SK-N-SH treated with all-trans-retinoic acid at 6 μM for 48 hours (cell line): ENCODE data around the gene ZBTB7A.

Source experiments
- ATAC-seq: fragments of 200-7000 bp; cut with Tn5 transposase; 3 replicates; pipeline ENCODE4 v1.9.1; 2020; ENCODE audit warnings: mild to moderate bottlenecking, moderate library complexity
- ARNTL ChIP-seq: fragments of 450-650 bp; formaldehyde crosslinking; IDR thresholded peaks from 2 replicates; pipeline ENCODE4 v1.5.0; 2020; ENCODE audit warnings: low read depth, mild to moderate bottlenecking, moderate library complexity, borderline replicate concordance
- BACH2 ChIP-seq: fragments of 250-450 bp; sonication (Bioruptor Pico); IDR thresholded peaks from 2 replicates; pipeline ENCODE4 v1.9.0; 2021; ENCODE audit warnings: mild to moderate bottlenecking, borderline replicate concordance
- CSDC2 ChIP-seq: fragments of 250-450 bp; sonication (Bioruptor Pico); IDR thresholded peaks from 2 replicates; pipeline ENCODE4 v1.5.0; 2020; ENCODE audit warnings: mild to moderate bottlenecking, moderate library complexity
- ESRRG ChIP-seq: fragments of 250-450 bp; sonication (Bioruptor Pico); IDR thresholded peaks from 2 replicates; pipeline ENCODE4 v1.6.1; 2021; ENCODE audit warnings: mild to moderate bottlenecking
- GLIS3 ChIP-seq: fragments of 250-450 bp; sonication (Bioruptor Pico); IDR thresholded peaks from 2 replicates; pipeline ENCODE4 v1.5.0; 2020; ENCODE audit warnings: mild to moderate bottlenecking, moderate library complexity
- ISL1 ChIP-seq: fragments of 250-450 bp; sonication (Bioruptor Pico); IDR thresholded peaks from 2 replicates; pipeline ENCODE4 v2.1.2; 2022; ENCODE audit warnings: mild to moderate bottlenecking, moderate library complexity
- OSR1 ChIP-seq: fragments of 250-450 bp; sonication (Bioruptor Pico); IDR thresholded peaks from 2 replicates; pipeline ENCODE4 v1.8.0; 2022; ENCODE audit warnings: moderate library complexity, mild to moderate bottlenecking, inconsistent platforms
- PPARA ChIP-seq: fragments of 250-450 bp; sonication (Bioruptor Pico); IDR thresholded peaks from 2 replicates; pipeline ENCODE4 v1.5.0; 2020; ENCODE audit warnings: mild to moderate bottlenecking, borderline replicate concordance
- RARB ChIP-seq: fragments of 250-450 bp; sonication (Bioruptor Pico); IDR thresholded peaks from 2 replicates; pipeline ENCODE4 v1.8.0; 2021; ENCODE audit warnings: mild to moderate bottlenecking, moderate library complexity
- SNAI2 ChIP-seq: fragments of 250-450 bp; sonication (Bioruptor Pico); IDR thresholded peaks from 2 replicates; pipeline ENCODE4 v1.5.0; 2020; ENCODE audit warnings: mild to moderate bottlenecking, moderate library complexity
- TOX ChIP-seq: fragments of 250-450 bp; sonication (Bioruptor Pico); IDR thresholded peaks from 2 replicates; pipeline ENCODE4 v1.8.0; 2021; ENCODE audit warnings: mild to moderate bottlenecking, moderate library complexity, borderline replicate concordance
- ZC3H10 ChIP-seq: fragments of 250-450 bp; sonication (Bioruptor Pico); IDR thresholded peaks from 2 replicates; pipeline ENCODE4 v1.5.1; 2021; ENCODE audit warnings: mild to moderate bottlenecking, moderate library complexity
- ZFP3 ChIP-seq: fragments of 250-450 bp; sonication (Bioruptor Pico); IDR thresholded peaks from 2 replicates; pipeline ENCODE4 v1.5.0; 2020; ENCODE audit warnings: mild to moderate bottlenecking, moderate library complexity
- ZFP30 ChIP-seq: fragments of 450-650 bp; formaldehyde crosslinking; IDR thresholded peaks from 2 replicates; pipeline ENCODE4 v1.5.0; 2022; ENCODE audit warnings: mild to moderate bottlenecking, moderate library complexity
- ZNF565 ChIP-seq: fragments of 450-650 bp; formaldehyde crosslinking; conservative IDR thresholded peaks from 2 replicates; pipeline ENCODE4 v1.5.0; 2020; ENCODE audit warnings: low read depth, mild to moderate bottlenecking, moderate library complexity
- ZNF70 ChIP-seq: fragments of 450-650 bp; formaldehyde crosslinking; IDR thresholded peaks from 2 replicates; pipeline ENCODE4 v1.5.0; 2020; ENCODE audit warnings: mild to moderate bottlenecking, moderate library complexity
- ZNF8 ChIP-seq: fragments of 450-650 bp; formaldehyde crosslinking; IDR thresholded peaks from 2 replicates; pipeline ENCODE4 v1.5.0; 2020; ENCODE audit warnings: mild to moderate bottlenecking, moderate library complexity
- TF ChIP-seq, protein P1 (sequence below): fragments of 250-450 bp; sonication (Bioruptor Pico); IDR thresholded peaks from 2 replicates; pipeline ENCODE4 v1.8.0; 2020; ENCODE audit warnings: mild to moderate bottlenecking, moderate library complexity, borderline replicate concordance
- TF ChIP-seq, protein P2 (sequence below): fragments of 250-450 bp; sonication (Bioruptor Pico); IDR thresholded peaks from 2 replicates; pipeline ENCODE4 v1.5.1; 2020; ENCODE audit warnings: low read depth, mild to moderate bottlenecking, moderate library complexity
- TF ChIP-seq, protein P3 (sequence below): fragments of 250-450 bp; sonication (Bioruptor Pico); IDR thresholded peaks from 2 replicates; pipeline ENCODE4 v1.5.0; 2020; ENCODE audit warnings: mild to moderate bottlenecking, moderate library complexity
- TF ChIP-seq, protein P4 (sequence below): fragments of 250-450 bp; sonication (Bioruptor Pico); IDR thresholded peaks from 2 replicates; pipeline ENCODE4 v1.5.1; 2021; ENCODE audit warnings: mild to moderate bottlenecking, moderate library complexity
- TF ChIP-seq, protein P5 (sequence below): fragments of 250-450 bp; sonication (Bioruptor Pico); IDR thresholded peaks from 2 replicates; pipeline ENCODE4 v1.8.0; 2021; ENCODE audit warnings: low read depth, mild to moderate bottlenecking, moderate library complexity, borderline replicate concordance

Gene ZBTB7A

DNA sequence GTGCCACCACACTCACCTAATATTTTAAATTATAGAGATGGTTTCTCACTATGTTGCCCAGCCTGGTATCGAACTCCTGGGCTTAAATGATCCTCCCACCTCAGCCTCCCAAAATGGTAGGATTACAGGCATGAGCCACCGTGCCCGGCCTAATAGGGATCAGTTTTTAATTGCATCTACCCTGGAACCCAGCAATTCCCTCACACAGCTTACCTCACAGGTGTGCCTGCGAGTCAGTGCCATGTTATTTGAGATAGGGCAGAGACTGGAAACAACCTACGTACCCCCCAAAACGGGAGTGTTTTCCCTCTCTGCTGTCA lies 42.9 kb upstream of the ZBTB7A start:
- no peak for ATAC-seq
- TF ChIP-seq ZNF8 (CRISPR knock-in tag) (no peak), CSDC2 (CRISPR knock-in tag) (no peak), ZNF565 (CRISPR knock-in tag) (no peak)

DNA sequence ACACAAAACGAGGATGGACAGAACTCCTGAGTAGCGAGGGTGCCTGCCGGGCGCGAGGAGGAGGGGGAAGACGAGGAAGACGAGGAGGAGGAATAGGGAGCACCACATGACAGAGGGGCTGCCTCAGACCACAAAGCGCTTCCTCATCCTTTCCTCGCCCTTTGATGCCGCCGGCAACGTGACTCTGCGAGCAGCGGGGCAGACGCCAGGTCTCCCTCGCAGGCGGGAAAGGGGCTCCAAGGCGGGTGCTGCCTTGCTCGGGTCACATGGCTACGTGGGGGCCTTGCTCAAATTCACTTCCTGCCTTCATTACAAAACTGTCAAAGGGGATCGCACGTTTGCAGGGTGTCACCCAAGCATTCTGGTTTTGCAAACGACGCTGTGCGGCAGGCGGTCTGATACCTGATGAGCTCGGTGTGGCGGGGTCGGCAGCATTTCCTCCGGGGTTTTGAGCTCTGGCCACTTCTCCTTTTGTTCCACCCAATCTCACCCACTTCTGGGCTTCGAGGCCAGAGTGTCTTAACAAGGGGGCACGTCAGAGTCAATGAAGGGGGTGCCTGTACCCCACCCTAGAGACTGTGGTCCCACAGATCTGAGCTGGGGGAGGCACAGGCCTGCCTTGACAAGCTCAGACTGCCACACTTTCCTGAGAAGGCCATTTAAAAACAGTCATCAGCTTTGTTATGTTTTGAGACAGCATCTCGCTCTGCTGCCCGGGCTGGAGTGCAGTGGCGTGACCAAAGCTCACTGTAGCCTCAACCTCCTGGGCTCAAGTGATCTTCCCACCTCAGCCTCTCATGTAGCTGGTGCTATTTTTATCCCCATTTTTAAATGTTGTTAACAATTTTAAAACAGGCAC lies 42.3 kb upstream of the ZBTB7A start:
- ATAC-seq, result no peak
- TF ChIP-seq RARB (CRISPR knock-in tag) (no peak), GLIS3 (CRISPR knock-in tag) (no peak), CSDC2 (CRISPR knock-in tag) (no peak), ESRRG (CRISPR knock-in tag) (no peak), TOX (CRISPR knock-in tag) (no peak), ARNTL (CRISPR knock-in tag) (no peak), BACH2 (CRISPR knock-in tag) (no peak), ZNF8 (CRISPR knock-in tag) (no peak), ZC3H10 (CRISPR knock-in tag) (no peak), PPARA (CRISPR knock-in tag) (no peak), ISL1 (no peak), SNAI2 (CRISPR knock-in tag) (no peak), ZFP3 (CRISPR knock-in tag) (no peak), OSR1 (no peak), ZFP30 (CRISPR knock-in tag) (no peak), ZNF565 (CRISPR knock-in tag) (no peak)
- TF ChIP-seq, protein P1, sequence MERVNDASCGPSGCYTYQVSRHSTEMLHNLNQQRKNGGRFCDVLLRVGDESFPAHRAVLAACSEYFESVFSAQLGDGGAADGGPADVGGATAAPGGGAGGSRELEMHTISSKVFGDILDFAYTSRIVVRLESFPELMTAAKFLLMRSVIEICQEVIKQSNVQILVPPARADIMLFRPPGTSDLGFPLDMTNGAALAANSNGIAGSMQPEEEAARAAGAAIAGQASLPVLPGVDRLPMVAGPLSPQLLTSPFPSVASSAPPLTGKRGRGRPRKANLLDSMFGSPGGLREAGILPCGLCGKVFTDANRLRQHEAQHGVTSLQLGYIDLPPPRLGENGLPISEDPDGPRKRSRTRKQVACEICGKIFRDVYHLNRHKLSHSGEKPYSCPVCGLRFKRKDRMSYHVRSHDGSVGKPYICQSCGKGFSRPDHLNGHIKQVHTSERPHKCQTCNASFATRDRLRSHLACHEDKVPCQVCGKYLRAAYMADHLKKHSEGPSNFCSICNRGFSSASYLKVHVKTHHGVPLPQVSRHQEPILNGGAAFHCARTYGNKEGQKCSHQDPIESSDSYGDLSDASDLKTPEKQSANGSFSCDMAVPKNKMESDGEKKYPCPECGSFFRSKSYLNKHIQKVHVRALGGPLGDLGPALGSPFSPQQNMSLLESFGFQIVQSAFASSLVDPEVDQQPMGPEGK (CRISPR knock-in tag), result no peak
- TF ChIP-seq, protein P2, sequence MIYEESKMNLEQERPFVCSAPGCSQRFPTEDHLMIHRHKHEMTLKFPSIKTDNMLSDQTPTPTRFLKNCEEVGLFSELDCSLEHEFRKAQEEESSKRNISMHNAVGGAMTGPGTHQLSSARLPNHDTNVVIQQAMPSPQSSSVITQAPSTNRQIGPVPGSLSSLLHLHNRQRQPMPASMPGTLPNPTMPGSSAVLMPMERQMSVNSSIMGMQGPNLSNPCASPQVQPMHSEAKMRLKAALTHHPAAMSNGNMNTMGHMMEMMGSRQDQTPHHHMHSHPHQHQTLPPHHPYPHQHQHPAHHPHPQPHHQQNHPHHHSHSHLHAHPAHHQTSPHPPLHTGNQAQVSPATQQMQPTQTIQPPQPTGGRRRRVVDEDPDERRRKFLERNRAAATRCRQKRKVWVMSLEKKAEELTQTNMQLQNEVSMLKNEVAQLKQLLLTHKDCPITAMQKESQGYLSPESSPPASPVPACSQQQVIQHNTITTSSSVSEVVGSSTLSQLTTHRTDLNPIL (CRISPR knock-in tag), result no peak
- TF ChIP-seq, protein P3, sequence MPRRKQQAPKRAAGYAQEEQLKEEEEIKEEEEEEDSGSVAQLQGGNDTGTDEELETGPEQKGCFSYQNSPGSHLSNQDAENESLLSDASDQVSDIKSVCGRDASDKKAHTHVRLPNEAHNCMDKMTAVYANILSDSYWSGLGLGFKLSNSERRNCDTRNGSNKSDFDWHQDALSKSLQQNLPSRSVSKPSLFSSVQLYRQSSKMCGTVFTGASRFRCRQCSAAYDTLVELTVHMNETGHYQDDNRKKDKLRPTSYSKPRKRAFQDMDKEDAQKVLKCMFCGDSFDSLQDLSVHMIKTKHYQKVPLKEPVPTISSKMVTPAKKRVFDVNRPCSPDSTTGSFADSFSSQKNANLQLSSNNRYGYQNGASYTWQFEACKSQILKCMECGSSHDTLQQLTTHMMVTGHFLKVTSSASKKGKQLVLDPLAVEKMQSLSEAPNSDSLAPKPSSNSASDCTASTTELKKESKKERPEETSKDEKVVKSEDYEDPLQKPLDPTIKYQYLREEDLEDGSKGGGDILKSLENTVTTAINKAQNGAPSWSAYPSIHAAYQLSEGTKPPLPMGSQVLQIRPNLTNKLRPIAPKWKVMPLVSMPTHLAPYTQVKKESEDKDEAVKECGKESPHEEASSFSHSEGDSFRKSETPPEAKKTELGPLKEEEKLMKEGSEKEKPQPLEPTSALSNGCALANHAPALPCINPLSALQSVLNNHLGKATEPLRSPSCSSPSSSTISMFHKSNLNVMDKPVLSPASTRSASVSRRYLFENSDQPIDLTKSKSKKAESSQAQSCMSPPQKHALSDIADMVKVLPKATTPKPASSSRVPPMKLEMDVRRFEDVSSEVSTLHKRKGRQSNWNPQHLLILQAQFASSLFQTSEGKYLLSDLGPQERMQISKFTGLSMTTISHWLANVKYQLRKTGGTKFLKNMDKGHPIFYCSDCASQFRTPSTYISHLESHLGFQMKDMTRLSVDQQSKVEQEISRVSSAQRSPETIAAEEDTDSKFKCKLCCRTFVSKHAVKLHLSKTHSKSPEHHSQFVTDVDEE, result no peak
- TF ChIP-seq, protein P4, sequence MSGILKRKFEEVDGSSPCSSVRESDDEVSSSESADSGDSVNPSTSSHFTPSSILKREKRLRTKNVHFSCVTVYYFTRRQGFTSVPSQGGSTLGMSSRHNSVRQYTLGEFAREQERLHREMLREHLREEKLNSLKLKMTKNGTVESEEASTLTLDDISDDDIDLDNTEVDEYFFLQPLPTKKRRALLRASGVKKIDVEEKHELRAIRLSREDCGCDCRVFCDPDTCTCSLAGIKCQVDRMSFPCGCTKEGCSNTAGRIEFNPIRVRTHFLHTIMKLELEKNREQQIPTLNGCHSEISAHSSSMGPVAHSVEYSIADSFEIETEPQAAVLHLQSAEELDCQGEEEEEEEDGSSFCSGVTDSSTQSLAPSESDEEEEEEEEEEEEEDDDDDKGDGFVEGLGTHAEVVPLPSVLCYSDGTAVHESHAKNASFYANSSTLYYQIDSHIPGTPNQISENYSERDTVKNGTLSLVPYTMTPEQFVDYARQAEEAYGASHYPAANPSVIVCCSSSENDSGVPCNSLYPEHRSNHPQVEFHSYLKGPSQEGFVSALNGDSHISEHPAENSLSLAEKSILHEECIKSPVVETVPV, result no peak

DNA sequence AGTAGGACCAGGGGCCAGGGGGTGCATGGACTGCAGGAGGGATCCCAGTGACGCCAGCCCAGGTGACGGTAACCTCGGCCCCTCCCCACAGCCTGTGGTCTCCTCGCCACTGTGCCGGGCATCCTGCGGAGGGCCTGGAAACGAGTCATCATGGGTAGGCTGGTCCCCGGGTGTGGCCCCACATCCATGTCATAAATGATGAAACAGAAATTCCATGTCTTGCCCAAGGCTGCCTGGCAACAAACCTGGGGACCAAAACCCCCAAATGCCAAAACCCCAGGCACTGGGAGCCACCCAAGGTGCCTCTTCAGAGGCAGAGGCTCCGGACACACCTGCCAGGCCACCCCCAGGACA lies 36.4 kb upstream of the ZBTB7A start:
- no peak for ATAC-seq
- TF ChIP-seq TOX (CRISPR knock-in tag) (no peak), ZNF70 (no peak), OSR1 (no peak), CSDC2 (CRISPR knock-in tag) (no peak), ZNF565 (CRISPR knock-in tag) (no peak)
- TF ChIP-seq, protein P5, sequence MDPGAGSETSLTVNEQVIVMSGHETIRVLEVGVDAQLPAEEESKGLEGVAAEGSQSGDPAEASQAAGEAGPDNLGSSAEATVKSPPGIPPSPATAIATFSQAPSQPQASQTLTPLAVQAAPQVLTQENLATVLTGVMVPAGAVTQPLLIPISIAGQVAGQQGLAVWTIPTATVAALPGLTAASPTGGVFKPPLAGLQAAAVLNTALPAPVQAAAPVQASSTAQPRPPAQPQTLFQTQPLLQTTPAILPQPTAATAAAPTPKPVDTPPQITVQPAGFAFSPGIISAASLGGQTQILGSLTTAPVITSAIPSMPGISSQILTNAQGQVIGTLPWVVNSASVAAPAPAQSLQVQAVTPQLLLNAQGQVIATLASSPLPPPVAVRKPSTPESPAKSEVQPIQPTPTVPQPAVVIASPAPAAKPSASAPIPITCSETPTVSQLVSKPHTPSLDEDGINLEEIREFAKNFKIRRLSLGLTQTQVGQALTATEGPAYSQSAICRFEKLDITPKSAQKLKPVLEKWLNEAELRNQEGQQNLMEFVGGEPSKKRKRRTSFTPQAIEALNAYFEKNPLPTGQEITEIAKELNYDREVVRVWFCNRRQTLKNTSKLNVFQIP, result no peak
- TF ChIP-seq, protein P2 (CRISPR knock-in tag), result no peak
- TF ChIP-seq, all 23 proteins: peak for 0
